ENCODE data around the gene SIGLEC7.

SIGLEC7 gene

DNA sequence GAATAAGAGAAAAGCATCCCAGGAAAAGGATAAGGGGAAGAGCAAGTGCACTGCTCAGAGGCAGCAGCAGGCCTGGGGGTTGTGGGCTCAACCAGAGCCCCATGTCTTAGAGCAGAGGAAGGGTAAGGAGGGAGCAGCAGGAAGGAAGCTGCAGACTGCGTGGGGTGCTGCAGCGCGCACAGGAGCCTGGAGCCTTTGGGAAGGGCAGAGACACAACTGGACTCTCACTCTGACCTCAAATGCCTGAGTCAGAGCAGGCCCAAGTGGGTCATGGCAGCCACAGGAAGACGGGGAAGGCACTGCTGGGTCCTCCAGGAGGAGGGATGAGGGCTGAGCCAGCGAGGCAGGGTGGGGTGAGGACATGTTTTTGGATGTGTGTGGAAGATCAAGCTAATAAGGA is 31.6 kb downstream of the SIGLEC7 start:
- no peak for DNase-seq

DNA sequence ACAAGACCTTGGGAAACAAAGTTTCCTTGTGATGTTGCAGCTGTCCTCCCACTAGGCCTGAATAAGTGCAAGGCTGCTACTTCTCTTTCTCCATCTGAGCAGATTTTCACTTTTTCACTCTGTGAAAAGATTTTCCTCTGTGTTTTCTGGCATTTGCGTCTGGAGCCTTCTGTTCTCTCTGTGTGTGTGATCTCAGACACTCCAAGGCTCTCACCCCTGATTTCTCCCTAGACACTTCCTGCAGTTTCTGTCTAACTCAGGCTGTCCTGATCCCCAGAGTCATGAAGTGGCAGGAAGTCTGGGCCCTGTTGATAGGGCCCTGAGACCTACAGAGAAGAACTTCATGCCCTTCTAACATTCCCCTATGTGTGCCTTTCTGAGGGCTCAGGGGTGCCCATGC is 37.2 kb downstream of the SIGLEC7 start:
- no peak for DNase-seq

DNA sequence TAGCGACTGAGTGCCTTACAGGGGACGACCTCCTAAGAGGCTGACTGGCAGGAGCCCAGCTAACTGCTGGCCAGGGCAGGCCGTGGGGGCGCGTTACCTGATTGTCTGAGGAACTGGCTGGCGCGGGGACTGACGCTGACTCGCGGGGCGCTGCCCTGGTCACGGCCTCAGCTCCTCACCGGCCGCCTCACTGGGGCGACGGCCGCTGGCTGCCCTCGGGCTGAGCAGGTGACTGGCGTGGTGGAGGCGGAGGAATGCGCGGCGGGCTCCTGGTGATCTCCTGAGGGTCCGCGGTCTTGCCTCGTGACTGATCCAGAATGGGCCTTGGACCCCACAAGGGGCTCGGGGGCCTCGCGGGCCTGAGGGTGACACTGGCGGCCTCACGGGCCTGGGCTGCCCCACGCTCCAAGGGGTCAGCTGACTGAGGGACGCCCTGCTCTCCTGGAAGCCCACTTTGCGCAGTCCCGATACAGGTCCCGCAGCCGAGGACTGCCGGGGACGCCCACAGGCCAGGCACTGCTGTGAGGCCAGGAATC is 39.3 kb downstream of the SIGLEC7 start:
- DNase-seq = no peak

DNA sequence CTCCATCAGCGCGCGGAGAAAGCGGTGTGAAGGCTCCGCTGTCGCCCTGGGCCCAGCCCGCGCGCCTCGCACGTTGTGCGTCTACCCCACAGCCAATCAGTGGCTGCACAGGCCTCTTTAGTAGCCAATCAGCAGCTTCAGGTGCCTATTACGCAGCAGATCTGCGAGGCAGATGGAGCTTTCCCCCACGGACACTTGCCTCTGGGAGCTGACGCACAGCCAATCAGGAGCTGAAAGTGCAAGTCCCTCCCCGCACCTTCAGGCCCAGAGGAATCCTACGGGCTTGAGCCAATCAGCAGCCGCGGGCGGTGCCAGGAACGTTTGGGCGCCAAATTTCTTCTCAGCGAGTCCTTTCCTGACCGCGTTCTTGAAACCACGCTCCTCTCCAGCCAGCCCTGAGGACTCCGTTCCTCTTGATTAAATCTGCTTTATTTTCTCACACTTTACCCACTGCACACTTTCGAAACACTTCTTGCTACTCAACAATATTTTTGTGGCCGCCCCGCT is 39.9 kb downstream of the SIGLEC7 start:
- peak; percentile 60 for DNase-seq

DNA sequence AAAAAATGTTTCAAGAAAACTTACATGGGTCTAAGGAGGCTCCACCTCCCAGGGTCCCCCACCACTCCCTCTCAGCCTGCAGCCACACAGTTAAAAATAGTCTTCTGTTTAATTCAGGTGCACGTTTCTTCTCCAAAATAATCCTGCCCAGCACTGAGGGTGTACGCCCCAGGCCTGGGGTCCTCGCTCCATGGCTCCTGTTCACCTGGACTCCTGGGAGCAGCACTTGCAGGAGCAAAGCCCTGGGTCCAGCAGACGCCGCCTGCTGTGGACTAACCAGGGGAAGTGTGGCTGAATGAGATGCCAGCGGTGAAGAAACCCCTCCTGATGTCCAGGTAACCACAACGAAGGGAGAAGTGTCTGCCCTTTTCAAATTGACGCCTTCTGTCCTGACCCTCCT is 41.5 kb downstream of the SIGLEC7 start:
- no peak for DNase-seq

DNA sequence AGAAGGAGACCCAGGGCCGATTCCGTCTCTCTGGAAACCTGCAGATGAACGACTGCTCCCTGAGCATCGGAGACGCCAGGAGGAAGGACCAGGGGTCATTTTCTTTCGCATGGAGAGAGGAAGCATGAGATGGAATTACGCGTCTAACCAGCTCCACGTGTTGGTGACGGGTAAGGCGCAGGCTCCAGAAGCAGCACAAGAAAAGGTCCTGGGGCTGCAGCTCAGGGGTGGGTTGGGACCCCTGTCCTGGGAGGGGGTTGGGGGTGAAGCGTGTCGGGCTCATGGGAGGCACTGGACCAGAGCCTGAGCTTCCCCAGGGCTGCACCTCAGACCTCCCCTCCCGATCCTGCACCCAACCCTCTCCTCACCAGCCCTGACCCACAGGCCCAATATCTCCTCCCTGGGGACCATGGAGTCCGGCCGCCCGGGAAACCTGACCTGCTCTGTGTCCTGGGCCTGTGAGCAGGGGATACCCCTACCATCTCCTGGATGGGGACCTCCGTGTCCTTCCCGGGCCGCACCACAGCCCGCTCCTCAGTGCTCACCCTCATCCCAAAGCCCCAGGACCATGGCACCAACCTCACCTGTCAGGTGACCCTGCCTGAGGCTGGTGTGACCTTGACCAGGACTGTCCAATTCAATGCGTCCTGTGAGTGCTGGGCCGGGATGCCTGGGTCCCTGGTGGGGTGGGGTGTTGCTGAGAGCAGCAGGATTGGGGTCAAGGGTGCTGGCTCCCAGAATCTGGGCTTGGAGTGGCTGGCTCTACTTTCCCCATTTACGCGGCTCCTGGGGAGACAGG is 43.2 kb downstream of the SIGLEC7 start:
- DNase-seq = no peak

DNA sequence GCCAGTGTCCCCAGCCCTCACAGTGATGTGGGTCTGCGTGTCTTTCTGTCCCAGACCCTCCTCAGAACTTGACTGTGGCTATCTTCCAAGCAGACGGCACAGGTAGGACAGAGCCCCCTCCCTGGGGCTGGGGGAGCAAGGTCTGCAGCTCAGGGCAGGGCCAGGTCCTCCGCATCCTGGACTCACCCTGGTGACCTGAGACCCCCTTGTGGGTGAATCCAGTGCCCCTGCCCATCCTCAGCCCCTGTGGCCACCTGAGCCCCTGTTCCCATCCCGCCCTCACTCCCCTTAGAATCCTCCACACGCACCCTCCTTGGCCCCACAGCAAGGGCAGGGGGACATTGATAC is 43.7 kb downstream of the SIGLEC7 start:
- no peak for DNase-seq

DNA sequence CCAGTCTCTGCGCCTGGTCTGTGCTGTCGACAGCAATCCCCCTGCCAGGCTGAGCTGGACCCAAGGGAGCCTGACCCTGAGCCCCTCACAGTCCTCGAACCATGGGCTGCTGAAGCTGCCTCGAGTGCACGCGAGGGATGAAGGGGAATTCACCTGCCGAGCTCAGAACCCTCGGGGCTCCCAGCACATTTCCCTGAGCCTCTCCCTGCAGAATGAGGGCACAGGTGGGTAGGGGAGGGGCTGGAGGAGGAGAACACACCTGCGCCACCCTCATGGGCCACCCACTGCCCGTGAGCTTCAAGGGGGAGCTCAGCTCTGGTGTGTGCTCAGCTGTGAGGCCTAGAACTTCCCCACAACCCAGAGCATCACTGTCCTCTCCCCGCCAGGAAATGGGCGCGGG is 44.2 kb downstream of the SIGLEC7 start:
- DNase-seq = no peak

DNA sequence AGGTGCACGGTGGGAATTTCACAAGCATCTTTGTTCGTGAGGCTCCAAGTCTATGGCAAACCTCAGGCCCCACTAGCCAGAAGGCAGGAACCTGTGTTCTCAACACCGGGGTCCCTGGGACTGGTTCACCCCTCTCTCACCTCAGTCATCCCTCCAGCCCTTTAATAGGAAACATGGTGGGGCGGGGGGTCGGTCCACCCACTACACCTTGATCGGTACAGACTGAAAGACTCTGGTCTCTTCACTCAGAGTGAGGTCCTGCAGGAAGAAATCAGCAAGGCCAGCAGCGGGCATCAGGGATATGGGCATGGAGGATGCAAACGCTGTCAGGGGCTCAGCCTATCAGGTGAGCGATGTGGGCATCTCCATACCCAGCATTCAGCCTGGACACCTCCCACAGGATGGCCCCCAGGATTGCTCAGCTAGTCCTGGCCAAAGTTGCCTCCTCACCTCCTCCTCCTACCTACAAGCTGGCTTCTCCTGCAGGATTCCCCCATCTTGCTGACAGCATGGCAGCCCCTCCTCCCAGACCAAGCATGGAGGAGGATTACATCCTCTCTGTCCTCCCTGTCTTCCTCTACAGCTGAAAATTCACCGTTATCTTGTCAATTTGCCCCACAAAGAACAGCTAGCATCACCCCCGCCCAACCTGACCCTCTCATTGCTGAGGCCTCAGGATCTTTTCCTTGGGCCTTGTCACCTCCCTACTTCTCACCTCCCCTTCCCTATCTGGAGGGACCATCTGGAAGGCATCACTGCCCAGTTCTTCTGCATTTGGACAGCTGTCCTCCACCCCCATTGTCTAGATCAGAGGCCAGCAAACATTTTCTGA is 45.5 kb downstream of the SIGLEC7 start:
- DNase-seq = no peak

DNA sequence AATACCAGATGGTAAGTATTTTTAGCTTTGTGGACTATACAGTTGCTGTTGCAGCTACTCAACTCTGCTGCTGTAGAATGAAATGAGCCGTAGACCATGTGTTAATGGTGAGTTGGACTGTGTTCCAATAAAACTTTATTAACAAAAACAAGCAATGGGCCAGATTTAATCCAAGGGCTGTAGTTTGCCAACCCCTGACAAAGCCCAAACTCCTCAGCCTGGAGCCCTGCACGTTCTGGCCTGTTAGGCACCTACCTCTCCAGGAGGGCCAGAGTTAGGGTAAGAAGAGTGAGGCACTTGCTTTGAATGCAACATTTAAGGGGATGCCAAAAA is 46.1 kb downstream of the SIGLEC7 start:
- no peak for DNase-seq

DNA sequence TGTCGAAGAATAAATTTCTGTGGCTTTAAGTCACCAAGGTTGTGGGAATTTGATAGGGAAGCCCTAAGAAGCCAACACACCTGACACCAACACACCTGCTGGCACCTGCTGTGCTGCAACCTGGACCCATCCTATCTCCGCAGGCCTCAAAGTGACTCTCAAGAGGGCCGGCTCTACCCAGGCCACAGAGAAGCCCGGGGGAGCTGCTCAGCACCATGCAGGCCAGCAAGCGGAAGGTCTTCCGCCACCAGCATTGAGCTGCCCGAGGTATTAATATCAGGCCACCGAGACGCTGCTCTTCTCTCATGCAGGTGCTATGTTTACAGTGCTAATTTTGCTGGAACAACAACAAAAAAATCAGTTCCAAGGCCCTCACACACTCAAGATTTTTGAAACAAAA is 50.6 kb downstream of the SIGLEC7 start:
- no peak for DNase-seq

DNA sequence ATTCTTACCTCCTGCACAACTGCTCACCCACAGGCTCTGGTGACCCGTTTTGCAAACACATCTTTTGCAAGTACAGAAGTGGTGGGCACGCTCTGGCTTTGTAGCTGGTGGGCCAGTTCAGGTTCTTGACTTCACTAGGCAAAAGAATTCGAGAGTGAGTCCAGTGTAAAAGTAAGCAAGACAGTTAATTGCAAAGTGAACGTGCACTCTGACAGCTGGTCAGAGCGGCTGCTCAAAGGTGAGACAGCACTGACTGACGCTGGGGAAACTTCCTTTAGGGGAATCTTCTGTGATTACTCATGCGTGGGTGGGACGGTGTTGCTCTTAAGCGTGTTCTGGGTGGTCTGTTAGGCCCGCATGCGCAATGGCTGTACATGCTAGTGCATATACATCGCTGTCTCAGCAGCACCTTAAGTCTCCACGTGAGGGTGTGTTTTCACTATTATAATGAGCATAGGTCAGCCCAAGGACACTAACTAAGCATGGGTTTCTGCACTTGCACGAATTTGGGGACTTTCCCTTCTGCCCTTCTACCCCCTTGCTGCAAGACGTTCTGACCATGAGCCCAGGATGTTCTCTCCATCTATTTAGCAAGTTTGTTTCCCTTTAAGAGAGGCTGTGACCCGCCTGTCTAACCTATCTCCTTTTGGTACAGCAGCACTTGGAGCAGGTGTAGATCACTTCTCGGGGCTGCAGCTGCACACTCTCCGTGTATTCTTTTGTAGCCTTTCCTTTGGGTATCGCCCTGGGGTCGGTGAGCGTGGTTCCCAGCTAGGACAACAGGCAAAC is 52.6 kb downstream of the SIGLEC7 start:
- no peak for DNase-seq

DNA sequence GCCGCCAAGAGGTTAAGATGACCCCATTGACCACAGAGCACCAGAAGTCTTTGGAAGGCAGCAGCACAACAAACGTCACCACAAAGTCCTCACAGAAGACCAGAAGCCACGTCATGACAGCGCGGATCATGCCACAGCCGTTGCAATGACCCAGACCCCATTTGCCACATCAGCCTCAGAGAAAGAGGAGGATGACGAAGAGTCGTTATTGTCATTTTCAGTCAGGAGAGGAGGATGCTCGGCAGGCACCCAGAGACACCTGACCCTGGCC is 53.1 kb downstream of the SIGLEC7 start:
- DNase-seq = no peak

DNA sequence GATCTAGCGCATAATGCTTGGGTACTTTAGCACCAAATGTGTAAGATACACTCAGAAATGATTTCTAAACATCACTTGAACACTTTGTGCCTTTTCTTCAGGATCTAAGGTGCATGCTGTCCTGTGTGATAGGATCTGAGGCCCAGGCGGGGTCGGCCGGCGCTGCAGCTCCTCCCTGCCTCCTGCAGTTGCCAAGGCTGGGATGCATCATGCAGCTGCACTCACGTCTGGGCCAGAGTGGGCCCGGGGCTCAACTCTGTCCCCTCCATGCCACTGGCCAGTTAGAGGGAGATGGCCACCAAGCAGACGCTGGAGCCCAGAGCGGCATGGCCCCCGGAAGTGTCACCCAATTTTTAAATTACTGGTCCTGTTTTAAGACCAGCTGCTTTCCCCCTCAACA is 53.5 kb downstream of the SIGLEC7 start:
- DNase-seq = no peak

DNA sequence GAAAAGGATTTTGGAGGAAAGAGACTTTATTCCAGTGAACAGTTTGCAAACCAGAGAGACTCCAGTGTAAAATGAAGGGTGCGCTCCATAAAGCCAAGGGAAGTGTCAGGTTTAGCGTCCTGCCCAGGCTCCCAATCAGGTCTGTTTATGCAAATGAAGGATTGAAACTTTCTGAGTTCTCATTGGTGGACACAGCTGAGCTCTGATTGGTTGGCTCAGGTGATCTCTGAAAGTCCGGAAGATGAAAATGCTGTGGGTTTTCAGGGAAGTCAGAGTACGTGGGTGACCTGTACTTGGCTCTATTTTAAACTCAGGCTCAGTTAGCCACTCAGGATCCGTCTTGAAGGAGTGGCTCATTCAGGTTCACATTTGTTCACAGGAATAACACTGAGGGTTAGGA is 54.1 kb downstream of the SIGLEC7 start:
- no peak for DNase-seq

DNA sequence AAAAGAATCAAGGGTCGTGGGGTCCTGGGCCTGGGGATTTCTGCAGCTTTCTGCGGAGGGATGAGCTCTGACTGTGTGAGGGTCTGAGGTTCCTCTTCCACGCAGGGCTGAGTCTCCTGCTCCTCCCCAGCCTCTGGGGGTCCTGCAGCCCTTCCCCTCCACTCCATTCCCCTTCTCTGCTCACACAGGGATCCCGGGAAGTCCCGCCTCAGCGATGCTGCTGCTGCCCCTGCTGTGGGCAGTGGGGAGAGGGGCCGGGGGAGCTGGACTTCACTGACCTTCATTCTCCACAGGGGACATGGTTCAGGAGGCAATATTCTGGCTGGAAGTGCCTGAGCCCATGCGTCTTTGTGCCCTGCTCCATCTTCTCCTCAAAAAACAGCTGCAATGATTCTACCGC is 56.5 kb downstream of the SIGLEC7 start:
- no peak for DNase-seq

DNA sequence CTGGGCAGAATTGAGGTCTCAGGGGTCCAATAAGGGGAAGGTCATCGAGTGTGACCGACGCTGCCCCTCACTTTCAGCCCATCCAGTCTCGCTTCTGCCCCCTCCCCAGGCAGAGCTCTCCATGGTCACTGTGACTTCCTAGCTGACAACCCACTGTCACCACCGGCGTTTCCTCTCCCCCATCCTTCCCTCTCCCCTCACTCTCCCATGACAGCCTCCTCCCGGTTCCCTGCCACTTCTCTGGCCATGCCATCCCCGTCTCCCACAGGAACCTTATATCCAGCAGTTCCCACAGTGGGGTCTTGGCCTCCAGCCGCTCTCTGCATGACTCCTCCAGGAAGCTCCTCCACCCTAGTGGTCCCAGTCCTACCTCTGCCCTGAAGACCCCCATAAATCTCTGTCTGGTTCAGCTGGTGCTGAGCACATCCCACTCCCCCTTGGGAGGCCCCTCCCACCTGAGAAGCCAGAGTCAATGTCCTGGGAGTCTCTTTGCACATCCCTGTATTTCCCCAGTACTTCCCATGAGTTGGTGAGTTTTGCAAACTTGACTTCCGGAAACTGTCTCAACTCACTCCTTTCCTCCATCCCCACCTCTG is 58.1 kb downstream of the SIGLEC7 start:
- DNase-seq = no peak

DNA sequence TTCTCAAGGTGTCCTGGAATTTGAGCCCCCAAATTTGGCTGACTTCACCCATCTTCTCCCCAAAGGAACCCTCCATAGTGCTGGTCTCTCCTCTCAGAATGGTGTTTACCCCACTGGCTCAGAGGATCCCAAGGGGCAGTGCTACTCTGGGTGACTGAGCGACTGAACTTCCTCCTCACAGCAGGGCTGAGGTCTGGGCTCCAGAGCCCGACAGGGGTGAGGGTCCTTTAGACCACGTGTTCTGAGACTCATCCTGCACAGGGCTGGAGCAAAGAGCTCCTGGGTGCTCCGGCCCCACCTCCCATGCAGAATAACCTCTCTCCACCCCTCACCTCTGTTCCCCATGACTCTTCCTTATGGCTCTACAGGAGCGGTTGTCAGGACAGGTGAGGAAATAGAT is 59.6 kb downstream of the SIGLEC7 start:
- DNase-seq = no peak

Data from stimulated activated CD4-positive, alpha-beta T cell treated with anti-CD3 and anti-CD28 coated beads, Interleukin-15, amount 100 ng/mL, for 24 hours (primary cell).